Transverse colon (tissue), 4 donors: ENCODE data around the gene PHAX.
A peak's percentile ranks its signal among the peaks of the same experiment; 100 is the strongest.

ENCODE experiments used
- CTCF ChIP-seq, 5 experiments: fragments of 200-600 bp in 3 of 5; fragments of 450-650 bp in 2 of 5; sonication (generic) in 3 of 5; IDR thresholded peaks; 1 replicate in 2 of 5; 2 replicates in 3 of 5; pipeline ENCODE4 v1.5.1; 2016 to 2017; ENCODE audit warnings: antibody characterized with exemption in 5 of 5, inconsistent platforms in 3 of 5, mild to moderate bottlenecking in 2 of 5, moderate library complexity in 1 of 5
- EP300 ChIP-seq: sonication (generic); formaldehyde crosslinking; IDR thresholded peaks from one replicate; pipeline ENCODE4 v1.6.1; 2017; ENCODE audit warnings: antibody characterized with exemption, low read depth
- POLR2A ChIP-seq: fragments of 450-650 bp; IDR thresholded peaks from one replicate; pipeline ENCODE4 v1.6.1; 2016; ENCODE audit warnings: antibody characterized with exemption, mild to moderate bottlenecking, moderate library complexity
- POLR2AphosphoS5 ChIP-seq, 3 donors: sonication (generic); formaldehyde crosslinking; IDR thresholded peaks; one replicate each; pipeline ENCODE4 v1.6.1; 2016; ENCODE audit warnings: antibody characterized with exemption in 3 of 3

GRCh38 chr5:126594748-126595485 is 5.8 kb upstream of the PHAX start, which contains the start of gene ALDH7A1:
- TF ChIP-seq CTCF (IDR thresholded peaks at IDR 0.05), result peak in 4 of 5 experiments; percentile 21 to 38 (median 30)
- TF ChIP-seq POLR2AphosphoS5 (IDR thresholded peaks at IDR 0.05), result peak; percentile 58 to 64 (median 61)
- no peak for TF ChIP-seq EP300
- peak; percentile 51 for TF ChIP-seq POLR2A
